ENCODE measurements around the gene P2RX1.
A peak's percentile ranks its signal among the peaks of the same experiment; 100 is the strongest.

The P2RX1 gene

DNA sequence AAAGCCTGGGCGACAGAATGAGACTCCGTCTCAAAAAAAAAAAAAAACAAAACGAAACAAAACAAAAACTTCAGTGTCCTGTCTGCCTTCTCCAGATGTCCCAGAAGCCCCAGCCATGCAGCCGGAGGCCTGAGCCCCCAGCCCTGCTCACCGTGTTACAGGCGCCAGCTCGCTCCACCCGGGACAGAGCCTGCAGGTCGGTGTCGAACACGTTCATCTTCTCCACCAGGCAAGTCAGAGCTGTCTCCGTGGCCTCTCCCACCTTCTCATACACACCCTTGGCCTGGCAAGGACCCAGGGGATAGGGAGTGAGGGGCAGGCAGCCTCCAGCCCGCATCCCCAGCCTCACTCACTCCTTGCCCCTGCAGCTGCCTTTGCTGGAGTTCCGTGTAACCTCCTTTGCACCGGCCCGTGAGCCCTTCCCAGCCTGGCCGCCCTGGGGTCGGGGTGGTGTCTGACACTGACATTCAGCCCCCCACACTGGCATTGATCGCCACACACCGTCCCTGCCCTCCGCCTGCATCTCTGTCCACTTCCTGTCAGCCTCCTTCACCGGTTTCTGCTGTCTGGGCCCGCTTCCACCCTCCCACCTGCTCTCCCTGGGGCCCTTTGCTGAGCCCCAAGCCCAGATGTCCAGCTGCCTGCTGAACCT lies 27.1 kb upstream of the P2RX1 start:
- TF ChIP-seq, protein P1, sequence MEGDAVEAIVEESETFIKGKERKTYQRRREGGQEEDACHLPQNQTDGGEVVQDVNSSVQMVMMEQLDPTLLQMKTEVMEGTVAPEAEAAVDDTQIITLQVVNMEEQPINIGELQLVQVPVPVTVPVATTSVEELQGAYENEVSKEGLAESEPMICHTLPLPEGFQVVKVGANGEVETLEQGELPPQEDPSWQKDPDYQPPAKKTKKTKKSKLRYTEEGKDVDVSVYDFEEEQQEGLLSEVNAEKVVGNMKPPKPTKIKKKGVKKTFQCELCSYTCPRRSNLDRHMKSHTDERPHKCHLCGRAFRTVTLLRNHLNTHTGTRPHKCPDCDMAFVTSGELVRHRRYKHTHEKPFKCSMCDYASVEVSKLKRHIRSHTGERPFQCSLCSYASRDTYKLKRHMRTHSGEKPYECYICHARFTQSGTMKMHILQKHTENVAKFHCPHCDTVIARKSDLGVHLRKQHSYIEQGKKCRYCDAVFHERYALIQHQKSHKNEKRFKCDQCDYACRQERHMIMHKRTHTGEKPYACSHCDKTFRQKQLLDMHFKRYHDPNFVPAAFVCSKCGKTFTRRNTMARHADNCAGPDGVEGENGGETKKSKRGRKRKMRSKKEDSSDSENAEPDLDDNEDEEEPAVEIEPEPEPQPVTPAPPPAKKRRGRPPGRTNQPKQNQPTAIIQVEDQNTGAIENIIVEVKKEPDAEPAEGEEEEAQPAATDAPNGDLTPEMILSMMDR (IDR thresholded peaks at IDR 0.05; ENCODE audit: low read depth, low read length): no peak

DNA sequence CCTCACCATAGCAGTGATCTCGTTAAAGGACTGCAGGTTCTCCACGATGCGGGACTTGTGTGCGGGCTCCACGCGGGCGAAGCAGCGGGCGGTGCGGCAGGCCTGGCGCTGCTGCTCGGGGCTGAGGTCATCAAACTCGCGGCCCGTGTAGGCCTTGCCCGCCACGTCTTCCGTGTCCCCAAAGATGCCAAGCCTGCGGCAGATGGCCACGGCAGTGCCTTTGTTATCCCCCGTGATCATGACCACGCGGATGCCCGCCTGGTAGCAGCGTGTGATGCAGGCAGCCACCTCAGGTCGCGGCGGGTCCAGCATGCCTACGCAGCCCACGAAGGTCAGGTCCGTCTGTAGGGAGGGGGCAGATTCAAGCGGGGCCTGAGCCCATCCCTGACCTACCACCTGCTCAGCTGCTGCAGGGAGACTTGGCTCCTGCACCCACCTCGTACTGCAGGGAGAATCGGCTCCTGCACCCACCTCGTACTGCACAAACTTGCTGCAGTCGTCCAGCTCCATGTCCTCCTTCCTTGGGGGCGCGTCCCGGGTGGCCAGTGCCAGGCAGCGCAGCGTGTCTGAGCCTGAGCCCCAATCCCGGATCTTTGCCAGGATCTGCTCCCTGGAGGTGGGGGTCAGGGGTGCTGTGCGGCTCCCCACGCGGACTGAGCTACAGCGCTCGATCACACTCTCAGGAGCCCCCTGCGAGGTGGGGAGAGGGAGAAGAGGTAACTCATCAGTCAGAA lies 24.9 kb upstream of the P2RX1 start:
- H3K4me3 ChIP-seq (ENCODE audit: low read depth, low read length): no peak overlapping the region
- TF ChIP-seq, protein P1 (IDR thresholded peaks at IDR 0.05; ENCODE audit: low read depth, low read length): no peak

More for the DNA sequence above, 27.1 kb upstream of the P2RX1 start:
- H3K4me3 ChIP-seq (ENCODE audit: low read depth, low read length): no peak overlapping the region

DNA sequence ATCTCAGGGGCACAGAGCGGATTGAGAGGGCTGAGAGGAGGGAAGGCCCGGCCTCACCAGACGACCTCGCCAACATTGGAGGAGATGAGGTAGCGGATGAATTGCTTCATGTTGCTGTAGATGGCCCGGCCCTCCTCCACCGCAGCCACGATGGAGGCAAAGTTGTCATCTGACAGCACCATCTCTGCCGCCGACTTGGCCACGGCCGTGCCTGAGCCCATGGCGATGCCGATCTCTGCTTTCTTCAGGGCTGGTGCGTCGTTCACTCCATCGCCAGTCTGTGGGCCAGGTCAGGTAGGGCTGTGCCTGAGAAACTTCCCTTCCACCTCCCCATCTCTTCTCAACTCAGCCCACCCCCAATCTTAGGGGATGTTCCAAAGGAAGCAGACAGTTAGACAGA lies 21.1 kb upstream of the P2RX1 start:
- no peak overlapping the region for H3K4me3 ChIP-seq (ENCODE audit: low read depth, low read length)
- TF ChIP-seq, protein P1 (IDR thresholded peaks at IDR 0.05; ENCODE audit: low read depth, low read length): no peak

DNA sequence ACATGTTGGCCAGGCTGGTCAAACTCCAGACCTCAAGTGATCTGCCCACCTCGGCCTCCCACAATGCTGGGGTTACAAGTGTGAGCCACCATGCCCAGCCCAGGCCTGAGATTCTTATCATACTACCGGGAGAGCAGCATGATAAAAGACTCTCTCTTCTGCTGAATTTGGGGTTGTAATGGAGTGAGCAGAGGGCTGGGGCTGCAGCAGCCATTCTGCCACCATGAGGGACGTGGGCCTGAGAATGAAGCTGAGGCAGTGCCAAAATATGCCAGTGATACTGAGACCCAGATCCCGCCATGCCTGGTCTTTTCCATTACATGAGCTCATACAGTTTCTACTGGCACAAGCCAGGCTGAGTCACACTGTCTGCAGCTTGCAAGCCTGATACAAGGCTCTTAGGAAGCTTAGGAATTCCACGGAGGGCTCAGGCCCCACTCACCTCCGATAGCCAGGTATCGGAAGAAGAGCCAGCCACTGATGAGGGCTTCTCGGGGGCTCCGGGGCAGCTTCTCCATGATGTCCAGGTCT lies 19.6 kb upstream of the P2RX1 start:
- no peak overlapping the region for H3K4me3 ChIP-seq (ENCODE audit: low read depth, low read length)
- TF ChIP-seq, protein P1 (IDR thresholded peaks at IDR 0.05; ENCODE audit: low read depth, low read length): no peak

DNA sequence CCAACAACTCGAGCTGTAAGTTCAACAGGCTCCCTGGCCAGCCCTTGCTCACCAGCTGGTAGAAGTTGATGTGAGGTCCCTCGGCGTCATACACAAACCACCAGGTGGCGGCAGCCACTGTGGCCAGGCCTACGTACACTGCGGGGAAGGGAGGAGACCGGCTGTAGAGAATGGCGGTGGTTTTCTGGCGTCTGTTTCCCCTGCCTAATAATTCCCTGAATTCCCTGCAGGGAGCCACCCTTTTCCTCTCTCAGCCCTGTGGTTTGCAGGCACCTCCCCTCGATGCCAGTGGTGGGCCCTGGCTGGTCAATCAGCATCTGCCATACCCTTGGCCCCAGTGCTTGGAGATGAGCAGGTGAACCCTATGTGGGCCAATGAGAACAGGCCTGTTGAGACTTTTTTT lies 18.9 kb upstream of the P2RX1 start:
- H3K4me3 ChIP-seq (ENCODE audit: low read depth, low read length): no peak overlapping the region
- TF ChIP-seq, protein P1 (IDR thresholded peaks at IDR 0.05; ENCODE audit: low read depth, low read length): peak; percentile 62

DNA sequence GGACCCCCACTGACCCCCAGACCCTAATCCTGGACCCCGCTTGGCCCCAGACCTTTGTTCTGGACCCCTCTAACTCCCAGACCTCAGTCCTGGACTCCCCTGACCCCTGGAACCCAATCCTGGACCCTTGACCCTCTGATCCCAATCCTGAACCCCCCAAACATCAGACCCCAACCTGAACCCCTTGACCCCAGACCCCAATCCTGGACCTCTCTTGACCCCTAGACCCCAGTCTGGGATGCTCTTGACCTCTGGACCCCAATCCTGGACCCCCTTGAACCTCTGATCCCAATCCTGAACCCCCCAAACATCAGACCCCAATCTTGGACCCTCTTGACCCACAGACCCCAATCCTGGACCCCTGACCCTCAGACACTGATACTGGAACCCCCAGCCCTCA lies 13.5 kb upstream of the P2RX1 start:
- no peak overlapping the region for H3K4me3 ChIP-seq (ENCODE audit: low read depth, low read length)
- TF ChIP-seq, protein P1 (IDR thresholded peaks at IDR 0.05; ENCODE audit: low read depth, low read length): no peak

DNA sequence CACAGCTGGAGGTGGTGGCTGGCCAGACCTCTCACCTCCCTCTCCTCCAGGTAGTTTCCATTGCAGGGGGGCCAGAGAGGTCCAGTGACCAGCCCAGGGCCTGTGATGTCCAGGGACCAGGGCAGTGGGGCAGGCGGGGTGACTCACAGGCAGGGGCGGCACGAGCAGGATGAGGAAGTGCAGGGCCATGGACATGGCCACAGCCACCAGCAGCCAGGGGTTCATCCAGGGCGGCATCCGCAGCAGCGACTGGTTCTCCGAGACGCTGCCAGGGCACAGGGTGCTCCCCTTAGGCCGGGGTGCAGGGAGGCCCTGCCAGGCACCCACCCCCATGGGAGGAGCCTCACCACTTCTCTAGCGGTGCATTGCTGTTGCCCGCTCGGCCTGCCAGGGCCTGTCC lies 12.9 kb upstream of the P2RX1 start:
- TF ChIP-seq, protein P1 (IDR thresholded peaks at IDR 0.05; ENCODE audit: low read depth, low read length): no peak
- no peak overlapping the region for H3K4me3 ChIP-seq (ENCODE audit: low read depth, low read length)
